Measurements from ENCODE around the gene CR1.

CR1 gene

DNA sequence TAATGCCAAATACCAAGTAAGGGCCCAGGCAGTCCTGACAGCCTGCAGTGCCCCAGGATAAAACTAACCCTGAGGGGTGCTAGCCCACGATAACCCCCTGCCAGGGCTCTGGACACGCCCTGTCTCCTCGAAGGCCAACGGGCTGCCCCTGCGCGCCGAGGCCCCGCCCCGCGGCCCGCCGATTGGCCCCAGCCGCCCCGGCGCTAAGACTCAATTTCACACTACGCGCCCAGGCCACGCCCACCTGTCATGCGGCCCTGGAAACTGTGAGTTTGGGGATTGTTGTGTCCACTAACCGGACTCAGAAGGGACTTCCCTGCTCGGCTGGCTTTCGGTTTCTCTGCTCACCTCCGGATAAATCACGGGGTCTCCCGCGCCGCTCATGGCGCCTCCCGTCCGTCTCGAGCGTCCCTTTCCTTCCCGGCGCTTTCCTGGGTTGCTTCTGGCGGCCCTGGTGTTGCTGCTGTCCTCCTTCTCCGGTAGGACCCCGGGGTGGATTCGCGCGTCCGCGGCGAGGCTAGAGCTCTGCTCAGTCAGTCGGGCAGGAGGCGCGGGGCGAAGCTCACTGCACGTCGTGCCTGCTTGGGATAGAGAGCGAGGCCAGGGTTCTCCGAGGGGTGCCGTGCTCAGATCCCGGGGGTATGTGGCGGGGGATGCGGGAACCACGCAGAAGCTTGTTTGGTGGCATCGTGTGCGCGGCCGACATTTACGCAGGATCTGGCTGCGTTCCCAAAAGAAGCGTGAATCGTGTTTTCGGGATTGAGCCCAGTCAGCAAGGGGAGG is 149.1 kb downstream of the CR1 start, which contains the start of gene CR1L:
CR1L (plus strand) TSS at position 282 of the 783 bp plus-strand sequence; CDS start at position 383, 101 bp downstream.
- DNase-seq (ENCODE audit: low read depth) = peak; percentile 53
- no peak for TF ChIP-seq CTCF (IDR thresholded peaks at IDR 0.05; ENCODE audit: insufficient read depth, low read depth, low read length, missing control alignments)
- no peak within 1 kb of the TSS; the same call in none of the 2 replicates for H3K4me3 ChIP-seq (ENCODE audit: low read depth, low read length)

GRCh38 chr1:207645635-207646081 is 149.7 kb downstream of the CR1 start:
- DNase-seq (ENCODE audit: low read depth) = no peak

GRCh38 chr1:207646171-207646570 is 150.2 kb downstream of the CR1 start:
- TF ChIP-seq CTCF (IDR thresholded peaks at IDR 0.05; ENCODE audit: insufficient read depth, low read depth, low read length, missing control alignments) = no peak
- DNase-seq (ENCODE audit: low read depth) = no peak
- no peak overlapping the region for H3K4me3 ChIP-seq (ENCODE audit: low read depth, low read length)

More at GRCh38 chr1:207645635-207646081, 149.7 kb downstream of the CR1 start:
- H3K4me3 ChIP-seq (ENCODE audit: low read depth, low read length) = no peak overlapping the region
- TF ChIP-seq CTCF (IDR thresholded peaks at IDR 0.05; ENCODE audit: insufficient read depth, low read depth, low read length, missing control alignments) = no peak

DNA sequence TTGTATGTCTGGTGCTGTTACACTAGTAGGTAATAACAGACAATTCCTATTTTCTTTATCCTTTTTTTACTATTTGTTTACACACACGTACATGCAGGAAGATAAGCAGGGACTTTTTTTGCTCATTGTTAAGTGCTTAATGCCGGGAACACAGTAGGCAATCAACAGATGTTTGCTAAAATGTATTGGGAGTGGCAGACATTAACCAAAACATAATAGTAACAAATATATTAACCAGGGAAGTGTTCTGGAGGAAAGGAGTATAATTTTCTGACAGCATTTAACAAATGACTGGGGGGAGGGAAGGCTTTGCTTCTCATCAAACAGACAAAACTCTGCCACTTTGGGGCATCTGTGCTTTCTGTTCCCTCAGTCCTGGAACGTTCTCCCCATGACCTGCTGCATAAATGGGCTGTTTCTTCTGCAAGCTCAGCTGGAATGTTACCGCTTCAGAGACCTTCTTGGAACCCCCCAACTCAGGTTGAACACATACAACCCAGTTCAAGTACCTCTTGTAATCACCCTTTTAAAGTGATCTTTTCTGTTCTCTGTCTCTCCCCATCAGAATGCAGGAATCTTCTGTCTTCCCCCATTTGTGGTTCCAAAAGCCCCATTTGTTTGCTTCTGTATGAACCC is 151.1 kb downstream of the CR1 start:
- DNase-seq (ENCODE audit: low read depth) = no peak
- no peak overlapping the region for H3K4me3 ChIP-seq (ENCODE audit: low read depth, low read length)
- no peak for TF ChIP-seq CTCF (IDR thresholded peaks at IDR 0.05; ENCODE audit: insufficient read depth, low read depth, low read length, missing control alignments)

GRCh38 chr1:207647671-207648333 is 151.8 kb downstream of the CR1 start:
- TF ChIP-seq CTCF (IDR thresholded peaks at IDR 0.05; ENCODE audit: insufficient read depth, low read depth, low read length, missing control alignments) = no peak
- H3K4me3 ChIP-seq (ENCODE audit: low read depth, low read length) = no peak overlapping the region
- no peak for DNase-seq (ENCODE audit: low read depth)

DNA sequence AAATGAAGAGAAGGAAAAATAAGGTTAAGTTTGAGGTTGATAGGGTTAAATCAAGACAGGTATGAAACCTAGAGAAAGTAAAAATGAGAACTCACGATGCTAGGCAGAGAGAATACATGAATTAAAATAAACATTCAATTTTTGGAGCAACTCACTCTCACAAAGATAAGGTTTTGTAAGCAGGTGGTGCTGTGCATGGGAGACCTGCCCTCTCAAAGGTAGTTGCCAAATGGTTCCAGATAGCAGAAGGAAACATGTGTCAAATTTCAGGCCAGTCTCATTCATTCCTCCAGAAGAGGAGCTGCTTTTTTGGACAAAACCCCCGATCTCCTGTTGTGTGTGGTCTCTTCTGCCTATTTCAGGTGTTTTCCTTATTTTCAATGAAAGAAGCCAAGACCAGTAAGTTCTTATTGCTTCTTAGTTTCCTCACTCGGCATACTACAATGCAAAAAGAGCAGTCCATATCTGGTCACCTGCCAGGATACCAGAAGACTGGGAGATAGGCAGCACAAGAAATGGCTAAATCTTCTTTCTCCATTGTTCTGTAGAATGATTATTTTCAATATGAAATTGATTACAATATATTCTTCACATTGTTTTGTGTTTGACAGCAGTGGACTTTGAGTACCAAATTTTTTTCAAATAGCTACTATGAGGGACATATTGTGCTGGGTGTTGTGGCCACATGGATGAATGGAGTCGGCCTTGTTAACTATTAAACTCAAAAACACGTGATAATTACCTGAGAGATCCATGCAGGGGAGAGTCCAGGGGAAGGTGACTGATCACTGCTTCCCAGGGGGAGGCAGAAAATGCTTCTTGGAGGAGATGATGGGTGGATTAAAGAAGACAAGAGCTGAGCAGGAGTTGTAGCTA is 152.6 kb downstream of the CR1 start:
- no peak for TF ChIP-seq CTCF (IDR thresholded peaks at IDR 0.05; ENCODE audit: insufficient read depth, low read depth, low read length, missing control alignments)
- no peak for DNase-seq (ENCODE audit: low read depth)
- no peak overlapping the region for H3K4me3 ChIP-seq (ENCODE audit: low read depth, low read length)
